HCT116 (cell line): ENCODE results near the gene SLAMF8. TPM values are rescaled to one million over a fixed set of nuclear protein-coding genes. Genes with fewer than 3 reads are reported as not detected.

Experiments used
- ATAC-seq: fragments of 200-7000 bp; cut with Tn5 transposase; 2 replicates; pipeline ENCODE4 v1.9.1; 2020; ENCODE audit warnings: mild to moderate bottlenecking, moderate library complexity
- BruUV-seq: library from RNA; stranded (reverse); fragments of 400-500 nt; replicated peaks from 2 replicates; lab custom pipeline; 2021; lab: Mats Ljungman, UMichigan
- CTCF ChIA-PET: fragments of 300-600 bp; sonication (Branson Sonifier 250); formaldehyde crosslinking; loops from one replicate; lab custom pipeline; 2021; ENCODE audit warnings: antibody characterized with exemption; lab: Charles Lee
- POLR2A ChIA-PET: fragments of 300-600, 350-600 bp; sonication (Branson Sonifier 250); formaldehyde crosslinking; loops from one replicate; lab custom pipeline; 2021; ENCODE audit warnings: antibody characterized with exemption; lab: Charles Lee
- RAD21 ChIA-PET, 2 experiments: fragments of 300-600 bp; sonication (Branson Sonifier 250); formaldehyde crosslinking; loops; one replicate each; lab custom pipeline; 2023; ENCODE audit warnings: low total read pairs in 2 of 2; ENCODE audit not compliant: uncharacterized antibody in 2 of 2, unreplicated experiment in 2 of 2, low non-redundant PET in 1 of 2; lab: Charles Lee
- DNase-seq: peaks from one replicate; pipeline ENCODE4 v3.0.0-alpha.2; 2010; ENCODE audit warnings: low read depth, low spot score
- H2AFZ ChIP-seq: fragments of 200-600 bp; shearing (Covaris generic), sonication (generic); 2 replicates; pipeline ENCODE4 v1.6.1; 2017; ENCODE audit warnings: low read depth, mixed run types, mixed read lengths, antibody characterized with exemption, low read length; ENCODE audit not compliant: poor library complexity, severe bottlenecking
- H3K27ac ChIP-seq: 2 replicates; pipeline ENCODE4 v1.5.1; 2012; ENCODE audit warnings: low read depth, low read length
- H3K27me3 ChIP-seq: fragments of 200-600 bp; sonication (generic); 2 replicates; pipeline ENCODE4 v1.6.1; 2016; ENCODE audit warnings: mixed run types, low read length, mixed read lengths; ENCODE audit not compliant: insufficient read depth
- H3K36me3 ChIP-seq, 2 experiments: fragments of 200-500 bp in 1 of 2; fragments of 200-600 bp in 1 of 2; sonication (Bioruptor generic) in 1 of 2; sonication (generic) in 1 of 2; 2 replicates each; pipeline versions ENCODE4 v1.5.1 to v1.6.1; 2014 to 2016; ENCODE audit warnings: low read length in 2 of 2, inconsistent platforms in 1 of 2, mixed read lengths in 1 of 2, mixed run types in 1 of 2; ENCODE audit not compliant: insufficient read depth in 2 of 2, control insufficient read depth in 1 of 2
- H3K4me1 ChIP-seq, 2 experiments: fragments of 200-600 bp in 1 of 2; sonication (generic) in 1 of 2; 2 replicates each; pipeline versions ENCODE4 v1.5.1 to v1.6.1; 2012 to 2017; ENCODE audit warnings: low read length in 2 of 2, inconsistent platforms in 1 of 2, mild to moderate bottlenecking in 1 of 2, mixed read lengths in 1 of 2, mixed run types in 1 of 2, moderate library complexity in 1 of 2; ENCODE audit not compliant: insufficient read depth in 2 of 2, control insufficient read depth in 1 of 2
- H3K4me2 ChIP-seq: fragments of 200-600 bp; sonication (generic); 2 replicates; pipeline ENCODE4 v1.6.1; 2017; ENCODE audit warnings: mixed run types, low read length, mixed read lengths
- H3K4me3 ChIP-seq, 2 experiments: fragments of 200-600 bp in 1 of 2; sonication (generic) in 1 of 2; replicated peaks in 1 of 2; 2 replicates each; pipeline ENCODE4 v1.5.1; 2011 to 2016; ENCODE audit warnings: low read length in 2 of 2, control low read depth in 1 of 2, low read depth in 1 of 2, mild to moderate bottlenecking in 1 of 2, mixed read lengths in 1 of 2, mixed run types in 1 of 2
- H3K79me2 ChIP-seq: fragments of 200-600 bp; sonication (generic); 2 replicates; pipeline ENCODE4 v1.6.1; 2017; ENCODE audit warnings: mild to moderate bottlenecking, mixed run types, low read length, moderate library complexity, mixed read lengths; ENCODE audit not compliant: insufficient read depth
- H3K9ac ChIP-seq: fragments of 200-600 bp; sonication (generic); 2 replicates; pipeline ENCODE4 v1.6.1; 2016; ENCODE audit warnings: low read length, mixed read lengths
- H3K9me2 ChIP-seq: fragments of 200-600 bp; sonication (generic), shearing (Covaris generic); 2 replicates; pipeline ENCODE4 v1.6.1; 2017; ENCODE audit warnings: mixed run types, mild to moderate bottlenecking, moderate library complexity; ENCODE audit not compliant: insufficient read depth
- H3K9me3 ChIP-seq, 2 experiments: fragments of 200-500 bp in 1 of 2; fragments of 200-600 bp in 1 of 2; sonication (Bioruptor generic) in 1 of 2; sonication (generic) in 1 of 2; 2 replicates each; pipeline ENCODE4 v1.6.1; 2014 to 2017; ENCODE audit warnings: low read length in 2 of 2, mixed read lengths in 2 of 2, inconsistent platforms in 1 of 2, low read depth in 1 of 2, mild to moderate bottlenecking in 1 of 2, mixed run types in 1 of 2, moderate library complexity in 1 of 2; ENCODE audit not compliant: control insufficient read depth in 1 of 2, insufficient read depth in 1 of 2
- H4K20me1 ChIP-seq: fragments of 200-600 bp; sonication (generic), shearing (Covaris generic); 2 replicates; pipeline ENCODE4 v1.6.1; 2017; ENCODE audit warnings: mixed run types, mild to moderate bottlenecking, moderate library complexity; ENCODE audit not compliant: insufficient read depth
- EZH2phosphoT487 ChIP-seq: fragments of 200-600 bp; IDR thresholded peaks from 2 replicates; pipeline ENCODE4 v1.6.1; 2018; ENCODE audit warnings: antibody characterized with exemption, borderline replicate concordance
- FOSL1 ChIP-seq: IDR thresholded peaks from 2 replicates; pipeline ENCODE4 v1.6.1; 2012; ENCODE audit warnings: low read depth
- JUND ChIP-seq: IDR thresholded peaks from 2 replicates; pipeline ENCODE4 v1.6.1; 2012
- MAX ChIP-seq: IDR thresholded peaks from 2 replicates; pipeline ENCODE4 v1.6.1; 2012
- POLR2AphosphoS5 ChIP-seq: IDR thresholded peaks from 2 replicates; pipeline ENCODE4 v1.6.1; 2011; ENCODE audit warnings: mild to moderate bottlenecking, low read depth, low read length, moderate library complexity
- RAD21 ChIP-seq: IDR thresholded peaks from 2 replicates; pipeline ENCODE4 v1.6.1; 2012; ENCODE audit warnings: low read depth, mild to moderate bottlenecking
- SP1 ChIP-seq: IDR thresholded peaks from 2 replicates; pipeline ENCODE4 v1.6.1; 2012; ENCODE audit warnings: low read depth
- TCF7L2 ChIP-seq: IDR thresholded peaks from 2 replicates; pipeline ENCODE4 v1.7.0; 2011; ENCODE audit warnings: borderline replicate concordance, inconsistent platforms; ENCODE audit not compliant: insufficient read depth, insufficient read length; ENCODE audit errors: extremely low read depth
- ZBTB33 ChIP-seq: IDR thresholded peaks from 2 replicates; pipeline ENCODE4 v1.6.1; 2011; ENCODE audit warnings: mild to moderate bottlenecking, low read length, moderate library complexity; ENCODE audit not compliant: insufficient replicate concordance; ENCODE audit errors: extremely low read depth
- ZNF274 ChIP-seq: fragments of 200-500 bp; sonication (Bioruptor generic); IDR thresholded peaks from 2 replicates; pipeline ENCODE4 v1.6.1; 2014; ENCODE audit warnings: mild to moderate bottlenecking, low read depth, low read length, inconsistent platforms
- intact Hi-C: fragments of 100-400 bp; cut with micrococcal nuclease; formaldehyde crosslinking; loops from 2 replicates; pipeline ENCODE4 v1.10.0; 2022
- total RNA-seq: library from RNA; stranded (reverse); gene quantifications from one replicate; pipeline ENCODE4 v1.2.1, GENCODE V29; 2021; ENCODE audit not compliant: unreplicated experiment

The SLAMF8 gene
- total RNA-seq, 1 experiment from 2014 or later = not detected

- RAD21 ChIA-PET = interaction anchor here in 1 of 2 experiments (1.8 kb wide), 1 partner anchor 108 kb away, joined by 15 read pairs; no protein-coding TSS in a partner anchor
- no peak for TF ChIP-seq POLR2AphosphoS5
- TF ChIP-seq JUND = no peak
- TF ChIP-seq MAX = no peak
- TF ChIP-seq SP1 = no peak
- TF ChIP-seq FOSL1 = no peak
- TF ChIP-seq EZH2phosphoT487 = no peak
- TF ChIP-seq ZBTB33 = no peak
- TF ChIP-seq ZNF274 = no peak
- no peak for TF ChIP-seq TCF7L2
- no peak for TF ChIP-seq RAD21
- ATAC-seq (no peak), DNase-seq (no peak)
- H2AFZ ChIP-seq = no peak overlapping the region
- CTCF ChIA-PET = interaction anchor here (1.9 to 3.2 kb wide), 3 partner anchors 8 to 109 kb away, joined by 10 to 44 read pairs (median 33); no protein-coding TSS in a partner anchor
- H3K4me1 ChIP-seq = peaks cover 3 to 21% of the 10 kb centered on the region in 2 experiments; a peak in 2 of 4 replicates
- H4K20me1 ChIP-seq = no peaks in the 10 kb centered on the region
- no peaks in the 10 kb centered on the region for H3K9me3 ChIP-seq
- no peak overlapping the region for H3K27ac ChIP-seq
- peak overlapping the region; percentile 55 to 60; a peak in 3 of 4 replicates for H3K4me3 ChIP-seq
- H3K27me3 ChIP-seq = no peaks in the 10 kb centered on the region
- intact Hi-C loops = loop anchor here (2.0 kb wide), 1 partner anchor 225 kb away; no protein-coding TSS in a partner anchor
- BruUV-seq = no TSS peak
- no peaks in the 10 kb centered on the region for H3K9me2 ChIP-seq
- H3K4me2 ChIP-seq = peak overlapping the region; percentile 74
- POLR2A ChIA-PET = no interaction called here
- no peaks in the 10 kb centered on the region for H3K36me3 ChIP-seq
- no peaks in the 10 kb centered on the region for H3K79me2 ChIP-seq
- no peak overlapping the region for H3K9ac ChIP-seq
Observed at GRCh38 chr1:159781992-159782391, 44.7 kb upstream of the SLAMF8 start.
